Measurements from ENCODE around the gene CALN1.

Gene CALN1

DNA sequence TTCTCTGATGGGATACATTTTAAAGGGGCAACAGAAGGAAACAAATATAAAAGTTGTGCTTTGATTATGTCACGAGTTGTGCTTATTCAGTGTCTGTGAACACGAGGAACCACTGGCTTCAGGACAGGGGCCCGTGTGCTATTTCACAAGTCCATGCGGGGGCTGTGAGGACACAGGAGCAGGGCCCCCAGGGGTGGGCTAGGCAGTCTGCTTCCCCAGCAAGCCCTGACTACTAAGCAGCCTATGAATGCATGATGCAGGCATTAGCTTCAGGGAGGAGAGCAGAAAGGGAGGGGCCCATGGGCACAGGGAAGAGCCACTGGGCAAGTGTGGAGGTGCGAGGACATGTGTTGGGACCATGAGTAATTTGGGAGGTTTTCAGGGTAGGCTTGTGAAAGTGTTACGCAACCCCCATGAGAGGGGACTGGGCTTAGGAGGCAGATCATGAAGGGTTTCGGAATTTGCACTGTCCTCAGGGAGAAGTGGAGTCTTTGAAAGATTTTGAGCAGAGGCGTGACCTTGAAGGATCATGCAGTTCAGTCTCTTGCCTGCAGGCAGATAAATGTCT lies 424.9 kb downstream of the CALN1 start:
- no peak for TF ChIP-seq CTCF (IDR thresholded peaks at IDR 0.05; ENCODE audit: low read depth, low read length, missing control alignments)
- no peak overlapping the region for H3K4me3 ChIP-seq (replicated peaks; ENCODE audit: low read depth, low read length)
- no peak for DNase-seq (ENCODE audit: extremely low read depth, low read depth)

- no peak for TF ChIP-seq CTCF (IDR thresholded peaks at IDR 0.05; ENCODE audit: low read depth, low read length, missing control alignments)
- DNase-seq (ENCODE audit: extremely low read depth, low read depth): no peak
- H3K4me3 ChIP-seq (replicated peaks; ENCODE audit: low read depth, low read length): no peak overlapping the region
Measured at GRCh38 chr7:71984348-71984747, 427.8 kb downstream of the CALN1 start.

DNA sequence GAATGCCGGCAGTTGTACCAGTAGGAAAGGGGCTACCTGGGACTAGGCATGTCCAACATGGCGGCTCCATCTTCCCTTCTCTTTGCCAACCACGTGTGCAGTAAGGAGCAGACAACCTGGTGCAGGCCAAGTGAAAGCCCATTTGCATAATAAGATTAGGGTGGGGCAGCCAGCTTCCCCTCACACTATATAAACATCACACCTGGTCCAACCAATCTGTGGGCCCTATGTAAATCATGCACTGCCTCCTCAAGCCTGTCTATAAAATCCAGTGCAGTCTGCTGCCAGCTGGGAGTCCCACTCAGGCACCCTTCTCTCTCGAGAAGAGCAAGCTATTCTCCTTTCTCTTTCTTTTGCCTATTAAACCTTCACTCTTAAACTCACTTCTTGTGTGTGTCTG lies 429.3 kb downstream of the CALN1 start:
- no peak overlapping the region for H3K4me3 ChIP-seq (replicated peaks; ENCODE audit: low read depth, low read length)
- no peak for DNase-seq (ENCODE audit: extremely low read depth, low read depth)
- TF ChIP-seq CTCF (IDR thresholded peaks at IDR 0.05; ENCODE audit: low read depth, low read length, missing control alignments): no peak

GRCh38 chr7:71976645-71977044 lies 435.5 kb downstream of the CALN1 start:
- DNase-seq (ENCODE audit: extremely low read depth, low read depth): no peak
- no peak overlapping the region for H3K4me3 ChIP-seq (replicated peaks; ENCODE audit: low read depth, low read length)
- no peak for TF ChIP-seq CTCF (IDR thresholded peaks at IDR 0.05; ENCODE audit: low read depth, low read length, missing control alignments)

DNA sequence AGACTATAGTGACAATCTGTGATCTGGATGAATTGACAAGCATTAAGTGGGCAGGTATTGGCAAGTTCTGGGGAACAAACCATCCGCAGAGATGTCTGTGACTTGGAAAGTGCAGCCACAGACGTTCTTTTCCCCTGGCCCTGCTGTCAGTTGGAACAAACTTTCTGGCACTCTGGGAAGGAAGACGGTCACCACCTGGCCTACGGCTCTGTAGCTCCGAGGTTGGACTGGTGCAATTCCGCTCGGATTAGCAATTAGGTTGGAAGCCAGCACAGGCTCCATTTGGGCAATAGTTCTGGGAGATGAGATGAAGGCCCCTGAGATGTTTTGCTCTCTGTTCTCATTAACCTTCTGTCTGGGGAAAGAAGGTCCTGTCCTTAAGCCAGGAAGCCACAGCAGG lies 437.5 kb downstream of the CALN1 start:
- DNase-seq (ENCODE audit: extremely low read depth, low read depth): no peak
- TF ChIP-seq CTCF (IDR thresholded peaks at IDR 0.05; ENCODE audit: low read depth, low read length, missing control alignments): no peak

DNA sequence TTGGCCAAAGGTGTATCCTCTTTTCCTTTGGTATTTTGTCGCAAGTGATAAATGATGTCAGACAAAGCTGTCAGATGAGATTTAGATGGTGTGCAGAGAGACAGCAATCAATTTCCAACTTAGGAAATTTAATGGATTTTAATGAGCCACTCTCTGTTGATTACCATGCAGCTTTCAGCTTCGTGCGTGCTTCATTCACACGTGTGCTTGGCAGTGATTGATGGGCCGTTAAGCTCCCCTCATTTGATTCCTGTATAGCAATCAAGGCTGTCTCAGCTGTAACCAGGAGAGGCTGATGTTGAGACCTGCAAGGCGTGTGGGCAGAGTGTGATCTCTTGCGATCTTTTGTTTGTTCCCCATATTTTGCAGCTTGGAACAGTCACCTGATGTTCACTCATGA lies 439.6 kb downstream of the CALN1 start:
- DNase-seq (ENCODE audit: extremely low read depth, low read depth): no peak
- no peak for TF ChIP-seq CTCF (IDR thresholded peaks at IDR 0.05; ENCODE audit: low read depth, low read length, missing control alignments)
- no peak overlapping the region for H3K4me3 ChIP-seq (replicated peaks; ENCODE audit: low read depth, low read length)

More for the DNA sequence above, 437.5 kb downstream of the CALN1 start:
- no peak overlapping the region for H3K4me3 ChIP-seq (replicated peaks; ENCODE audit: low read depth, low read length)

DNA sequence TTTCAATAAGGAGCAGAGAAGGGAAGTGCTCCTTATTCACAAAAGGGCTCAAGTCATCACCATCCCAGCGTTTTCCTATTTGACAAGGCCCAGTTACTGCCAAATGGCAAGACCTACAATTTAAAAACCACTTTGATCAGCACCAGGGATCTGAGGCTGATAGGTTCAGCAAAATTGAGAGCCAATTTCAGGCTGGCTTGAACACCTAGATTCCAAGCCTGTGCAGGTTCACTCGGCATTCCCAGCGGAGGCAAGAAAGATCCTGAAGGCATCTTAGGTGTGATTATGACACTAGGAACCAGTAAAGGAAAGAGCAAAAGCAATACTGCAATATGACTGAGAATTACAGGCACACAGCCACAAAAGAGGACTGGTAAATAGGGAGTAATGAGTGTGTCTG lies 441.4 kb downstream of the CALN1 start:
- no peak for TF ChIP-seq CTCF (IDR thresholded peaks at IDR 0.05; ENCODE audit: low read depth, low read length, missing control alignments)

More for the DNA sequence above, 441.4 kb downstream of the CALN1 start:
- no peak overlapping the region for H3K4me3 ChIP-seq (replicated peaks; ENCODE audit: low read depth, low read length)
- no peak for DNase-seq (ENCODE audit: extremely low read depth, low read depth)
